Stimulated activated CD4-positive, alpha-beta T cell treated with anti-CD3 and anti-CD28 coated beads, TNF-alpha, amount 100 ng/mL, for 4 hours (primary cell): ENCODE results near the gene TRIML2.
"Not testable (repeated sequence)": the region's sequence is repeated elsewhere in the genome, so short reads cannot be mapped to it uniquely, and the experiment has no call there.

Source experiments
- DNase-seq, 3 experiments: peaks; one replicate each; pipeline ENCODE4 v3.0.0-alpha.2; 2020; ENCODE audit warnings: low read depth in 3 of 3

TRIML2 gene

GRCh38 chr4:188107931-188108843 lies 1.2 kb downstream of the TRIML2 start:
- no peak for DNase-seq

GRCh38 chr4:188106454-188106853 lies 2.9 kb downstream of the TRIML2 start:
- no peak for DNase-seq

GRCh38 chr4:188092824-188093223 lies 16.6 kb downstream of the TRIML2 start:
- no peak for DNase-seq

GRCh38 chr4:188086858-188087257 lies 22.5 kb downstream of the TRIML2 start:
- DNase-seq = no peak

- DNase-seq = no peak
These were observed 26.6 kb downstream of the TRIML2 start for GRCh38 chr4:188082796-188083195.

- DNase-seq = no peak
These were observed 31.3 kb downstream of the TRIML2 start for GRCh38 chr4:188078116-188078515.

- DNase-seq = no peak
These were observed 33.2 kb downstream of the TRIML2 start for GRCh38 chr4:188076169-188076568.

GRCh38 chr4:188061083-188061482 lies 48.3 kb downstream of the TRIML2 start:
- no peak for DNase-seq

GRCh38 chr4:188053302-188053701 lies 56.1 kb downstream of the TRIML2 start:
- DNase-seq = no peak

GRCh38 chr4:188046657-188047056 lies 62.7 kb downstream of the TRIML2 start:
- DNase-seq = no peak

- not testable (repeated sequence) for DNase-seq
These were observed 63.9 kb downstream of the TRIML2 start for GRCh38 chr4:188045461-188045860.

GRCh38 chr4:188043154-188043553 lies 66.2 kb downstream of the TRIML2 start:
- DNase-seq = no peak

- no peak for DNase-seq
These were observed 67.2 kb downstream of the TRIML2 start for GRCh38 chr4:188042191-188042590.

GRCh38 chr4:188041721-188042120 lies 67.7 kb downstream of the TRIML2 start:
- no peak for DNase-seq
